Ecto neural progenitor cell (in vitro differentiated cells): ENCODE data around the gene KIF21A.
"Not testable (repeated sequence)": the region's sequence is repeated elsewhere in the genome, so short reads cannot be mapped to it uniquely, and the experiment has no call there.

ENCODE experiments used
- DNase-seq: peaks from one replicate; pipeline ENCODE4 v3.0.0-alpha.2; 2018; ENCODE audit warnings: low spot score

Gene KIF21A

GRCh38 chr12:39443081-39443928, at the start of gene KIF21A:
Gene KIF21A, minus strand, starts transcription at chr12:39443120. Its CDS starts 150 bp downstream, at chr12:39442970.
- peak; percentile 94 for DNase-seq

- DNase-seq, result no peak
These were observed 47.8 kb upstream of the KIF21A start for GRCh38 chr12:39490500-39491282.

DNA sequence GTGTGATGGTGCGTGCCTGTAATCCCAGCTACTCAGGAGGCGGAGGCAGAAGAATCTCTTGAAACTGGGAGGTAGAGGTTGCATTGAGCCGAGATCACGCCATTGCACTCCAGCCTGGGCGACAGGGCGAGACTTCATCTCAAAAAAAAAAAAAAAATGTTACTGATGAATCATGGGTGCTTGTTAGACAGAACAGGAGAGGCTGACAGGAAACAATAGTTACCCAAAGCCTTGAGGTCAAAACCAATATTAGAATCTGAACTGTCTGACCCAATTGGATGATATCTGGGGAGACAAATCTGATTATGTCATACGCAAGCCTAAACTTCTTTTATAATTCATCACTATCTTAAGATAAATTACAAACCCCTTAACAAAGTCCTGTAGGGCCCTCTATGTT, 40.7 kb upstream of the KIF21A start:
- DNase-seq, result no peak

DNA sequence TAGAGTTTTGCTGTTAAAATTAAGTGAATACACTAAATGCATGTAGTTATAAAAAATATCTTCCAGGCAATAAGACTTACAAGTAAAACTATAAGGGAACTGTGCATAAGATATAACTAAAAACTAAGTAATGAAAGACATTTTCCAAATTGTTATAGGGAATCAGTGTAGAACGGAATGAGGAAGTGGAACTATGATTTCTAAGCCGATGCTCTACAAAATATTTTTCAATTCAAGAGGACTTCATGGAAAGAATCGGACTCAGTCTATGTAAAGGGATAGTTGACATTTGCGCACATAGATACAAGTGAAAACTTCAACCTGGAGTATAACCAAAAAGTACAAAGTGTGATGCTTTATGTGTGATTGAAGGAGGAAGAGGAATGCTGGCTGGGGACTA, 40.1 kb upstream of the KIF21A start:
- DNase-seq, result no peak

DNA sequence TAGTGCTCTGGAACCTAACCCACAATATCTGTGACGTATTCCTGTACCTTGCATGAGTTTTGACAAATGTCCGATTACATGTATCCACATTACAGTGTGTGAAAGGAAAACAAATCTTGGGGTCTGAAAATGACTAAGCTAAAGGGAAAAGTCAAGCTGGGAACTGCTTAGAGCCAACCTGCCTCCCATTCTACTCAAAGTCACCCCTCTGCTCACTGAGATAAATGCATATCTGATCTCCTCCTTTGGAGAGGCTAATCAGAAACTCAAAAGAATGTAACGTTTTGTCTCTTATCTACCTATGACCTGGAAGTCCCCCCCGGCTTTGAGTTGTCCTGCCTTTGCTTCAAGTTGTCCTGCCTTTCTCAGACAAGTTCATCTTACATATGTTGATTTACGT, 34.0 kb upstream of the KIF21A start:
- DNase-seq, result no peak

DNA sequence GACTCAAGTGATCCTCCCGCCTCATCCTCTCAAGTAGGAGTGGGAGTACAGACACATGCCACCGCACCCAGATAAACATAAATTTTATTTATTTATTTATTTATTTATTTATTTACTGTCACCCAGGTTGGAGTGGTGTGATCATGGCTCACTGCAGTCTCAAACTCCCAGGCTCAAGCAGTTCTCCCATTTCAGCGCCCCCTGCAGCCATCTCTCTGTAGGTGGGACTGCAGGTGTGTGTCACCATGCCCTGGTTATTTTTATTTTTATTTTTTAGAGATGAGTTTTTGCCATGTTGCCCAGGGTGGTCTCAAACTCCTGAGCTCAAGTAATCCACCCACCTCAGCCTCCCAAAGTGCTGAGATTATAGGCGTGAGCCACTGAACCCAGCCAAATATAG, 33.2 kb upstream of the KIF21A start:
- DNase-seq, result no peak

DNA sequence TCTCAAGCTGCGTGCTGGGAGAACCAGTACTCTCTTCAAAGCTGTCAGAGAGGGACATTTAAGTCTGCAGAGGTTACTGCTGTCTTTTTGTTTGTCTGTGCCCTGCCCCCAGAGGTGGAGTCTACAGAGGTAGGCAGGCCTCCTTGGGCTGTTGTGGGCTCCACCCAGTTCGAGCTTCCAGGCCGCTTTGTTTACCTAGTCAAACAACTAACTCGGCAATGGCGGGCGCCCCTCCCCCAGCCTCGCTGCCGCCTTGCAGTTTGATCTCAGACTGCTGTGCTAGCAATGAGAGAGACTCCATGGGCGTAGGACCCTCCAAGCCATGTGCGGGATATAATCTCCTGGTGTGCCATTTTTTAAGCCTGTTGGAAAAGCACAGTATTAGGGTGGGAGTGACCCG, 32.2 kb upstream of the KIF21A start:
- DNase-seq, result not testable (repeated sequence)

GRCh38 chr12:39467432-39467870, 24.5 kb upstream of the KIF21A start:
- DNase-seq, result no peak

DNA sequence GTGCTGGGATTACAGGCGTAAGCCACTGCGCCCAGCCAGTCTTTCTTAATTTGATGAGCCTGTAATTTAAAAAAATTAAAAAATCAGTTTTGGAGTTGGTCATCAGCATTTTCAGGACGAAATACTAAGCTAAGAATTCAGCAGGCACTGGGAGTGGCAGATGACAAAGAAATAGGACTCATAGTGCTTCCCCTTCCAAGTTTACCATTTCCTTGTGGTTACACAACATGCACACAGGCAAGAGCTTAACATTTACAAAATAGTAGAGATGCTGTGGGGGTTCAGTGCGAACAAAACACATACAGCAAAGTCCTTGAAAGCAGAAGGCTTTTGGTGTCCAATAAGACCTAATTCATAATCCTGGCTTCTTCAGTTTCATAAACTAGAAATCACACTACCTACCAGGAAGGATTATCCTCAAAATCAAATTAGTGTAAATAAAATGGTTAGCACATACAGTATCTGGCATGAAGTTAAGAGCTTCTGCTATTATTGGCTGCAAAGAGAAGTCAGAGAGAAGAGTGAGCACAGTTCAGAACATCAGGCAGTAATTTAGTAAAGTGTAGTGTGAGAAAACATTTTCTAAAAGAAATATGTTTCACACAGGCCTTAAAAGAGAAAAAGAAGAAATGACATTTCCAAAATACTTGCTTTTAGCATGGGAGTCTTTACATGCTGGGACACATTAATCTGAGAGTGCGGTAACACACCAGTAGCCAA, 22.2 kb upstream of the KIF21A start:
- no peak for DNase-seq

DNA sequence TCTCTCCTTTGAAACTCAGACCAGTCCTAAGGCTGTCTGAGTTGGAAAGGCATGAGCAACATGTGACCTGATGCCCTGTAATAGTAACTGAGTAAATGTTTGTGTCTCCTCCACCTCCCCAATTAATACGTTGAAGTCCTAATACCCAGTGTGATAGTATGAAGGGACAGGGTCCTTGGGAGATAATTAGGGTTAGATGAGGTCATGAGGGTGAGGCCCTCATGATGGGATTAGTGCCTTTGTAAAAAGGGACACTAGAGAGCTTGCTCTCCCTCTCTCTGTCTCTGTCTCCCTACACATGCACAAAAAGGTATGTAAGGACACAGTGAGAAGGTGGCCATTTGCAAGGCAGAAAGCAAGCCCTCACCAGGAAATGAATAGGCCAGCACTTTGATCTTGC, 18.1 kb upstream of the KIF21A start:
- DNase-seq, result no peak

GRCh38 chr12:39459027-39459434, 16.1 kb upstream of the KIF21A start:
- DNase-seq, result no peak

DNA sequence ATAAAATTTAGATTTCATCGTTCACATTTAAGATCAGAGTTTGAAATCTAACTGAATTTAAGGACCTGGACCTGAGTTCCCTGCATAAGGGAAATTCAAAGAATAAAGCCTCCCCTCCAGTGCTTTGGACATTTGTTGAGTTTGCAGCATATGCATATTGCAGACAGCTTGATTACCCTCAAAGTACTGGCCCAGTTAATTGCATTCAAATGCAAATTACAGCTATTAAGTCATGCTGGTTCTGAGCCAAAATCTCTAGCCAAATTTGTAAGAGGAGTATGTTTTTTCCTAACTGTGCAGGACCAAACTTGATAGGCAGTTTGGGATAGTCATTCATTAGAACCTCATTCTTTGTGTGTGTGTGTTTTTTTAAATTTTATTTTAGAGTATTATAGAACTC, 9.1 kb upstream of the KIF21A start:
- no peak for DNase-seq

DNA sequence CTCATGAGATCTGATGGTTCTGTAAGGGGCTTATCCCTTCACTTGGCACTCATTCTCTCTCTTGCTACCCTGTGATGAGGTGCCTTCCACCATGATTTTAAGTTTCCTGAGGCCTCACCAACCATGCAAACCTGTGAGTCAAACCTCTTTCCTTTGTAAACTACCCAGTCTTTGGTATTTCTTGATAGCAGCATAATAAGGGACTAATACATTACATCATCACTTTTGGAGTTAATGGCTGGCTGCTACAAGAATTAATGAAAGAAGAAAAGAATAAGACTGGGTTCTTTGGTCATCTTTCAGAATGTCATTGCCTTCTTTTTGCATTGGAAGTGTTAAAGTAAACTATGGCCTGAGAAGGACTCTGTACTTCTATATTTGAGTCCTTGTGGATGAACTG, 5.1 kb upstream of the KIF21A start:
- no peak for DNase-seq

DNA sequence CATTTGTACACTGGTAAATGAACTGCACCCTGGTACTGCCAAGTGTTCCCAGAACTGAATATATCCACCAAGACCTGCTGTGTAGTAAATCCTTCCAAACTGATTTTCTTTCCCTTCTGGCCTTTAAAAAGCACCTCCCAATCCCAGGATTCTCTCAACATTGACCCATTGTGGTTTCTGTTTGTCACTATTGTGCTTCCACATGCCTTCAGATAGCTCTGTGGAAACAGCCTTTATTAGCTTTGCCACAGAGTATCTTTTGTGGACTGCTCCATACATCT, 949 bp upstream of the KIF21A start:
- no peak for DNase-seq

DNA sequence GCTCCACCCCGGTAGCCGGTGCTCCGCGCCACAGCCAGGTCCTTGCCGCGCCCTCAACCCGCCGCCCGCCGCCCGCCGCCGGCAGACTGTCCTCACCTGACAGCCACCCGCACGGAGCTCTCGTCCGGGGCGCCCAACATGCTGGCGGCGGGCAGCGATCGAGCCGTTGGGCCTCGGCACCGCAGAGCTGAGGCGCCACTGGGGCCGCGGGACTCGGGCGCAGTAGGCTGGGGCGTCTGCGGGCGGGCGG, 164 bp downstream of the KIF21A start:
- DNase-seq, result no peak

DNA sequence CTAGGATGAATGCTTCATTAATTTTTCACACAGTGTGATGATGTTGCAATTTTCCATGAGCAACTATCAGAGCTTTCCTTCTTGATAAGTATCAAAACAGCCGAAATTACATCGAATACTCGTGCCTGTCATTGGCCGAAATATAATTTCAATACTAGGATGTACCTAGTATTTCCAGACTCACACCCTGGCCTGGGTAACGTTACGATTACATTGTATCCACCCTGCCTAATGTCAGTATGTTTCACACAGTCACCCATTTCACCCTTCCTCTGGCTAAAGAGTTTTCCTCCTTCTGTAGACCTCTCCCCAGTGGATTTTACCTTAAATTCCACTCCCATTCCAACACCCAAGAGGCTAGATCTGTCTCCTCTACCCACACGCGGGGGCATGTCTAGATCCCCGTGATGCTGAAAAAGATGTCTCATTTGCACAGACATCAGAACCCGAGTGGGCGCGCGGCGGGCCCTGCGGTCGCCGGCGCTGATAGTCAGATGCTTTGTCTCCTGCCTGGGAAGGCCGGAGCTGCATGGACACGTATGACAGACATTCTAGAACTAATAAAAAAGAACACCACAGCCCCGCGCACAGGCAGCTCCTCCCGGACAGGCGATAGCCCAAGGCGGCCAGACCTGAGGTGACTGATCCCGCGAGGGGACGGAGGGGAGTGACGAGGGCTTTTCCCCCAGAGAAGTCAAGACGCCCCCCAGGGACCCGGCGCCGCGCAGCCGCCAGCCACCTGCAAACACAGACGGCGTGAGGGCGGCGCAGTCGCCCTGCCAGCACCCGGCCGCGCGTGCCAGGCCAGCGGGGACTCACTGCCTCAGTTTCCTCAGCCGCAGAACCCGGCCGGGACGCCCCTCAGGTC, 723 bp downstream of the KIF21A start:
- DNase-seq, result peak; percentile 81

DNA sequence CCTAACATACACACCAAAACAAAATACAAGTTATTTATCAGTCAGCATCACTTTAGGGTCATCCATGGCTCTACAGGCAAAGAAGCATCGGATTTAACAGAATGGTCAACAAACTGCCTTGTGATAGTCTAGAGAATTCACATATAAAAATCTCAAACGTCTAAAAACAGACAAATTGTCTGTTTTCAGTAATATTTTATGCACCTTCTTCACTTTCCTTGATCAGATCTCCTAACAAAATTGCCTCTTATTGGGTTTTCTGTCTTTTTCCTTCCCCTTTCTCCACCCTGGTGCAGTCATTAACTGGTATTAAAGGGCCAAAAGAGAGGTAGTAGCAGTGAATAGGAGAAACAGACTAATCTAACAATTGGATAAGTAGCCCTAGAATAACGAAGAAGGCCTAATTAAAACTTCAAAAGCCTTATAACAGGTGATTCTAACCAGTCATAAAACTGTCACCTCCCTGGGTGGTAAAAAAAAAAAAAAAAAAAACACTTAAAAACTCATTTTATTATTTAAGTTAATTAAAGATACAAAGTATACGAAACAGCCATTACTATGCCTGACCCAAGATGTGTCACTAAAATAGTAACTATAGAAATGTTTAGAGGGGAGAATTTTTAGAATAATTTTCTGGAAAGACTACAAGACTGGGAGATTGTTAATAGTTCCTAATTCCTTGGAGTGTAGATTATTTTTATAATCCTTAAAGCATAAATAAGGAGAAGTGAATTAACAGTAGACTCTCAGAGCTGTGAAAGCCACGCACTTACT, 1.5 kb downstream of the KIF21A start:
- DNase-seq, result no peak

GRCh38 chr12:39440781-39441180, 2.1 kb downstream of the KIF21A start:
- peak; percentile 53 for DNase-seq

GRCh38 chr12:39440101-39440500, 2.8 kb downstream of the KIF21A start:
- no peak for DNase-seq

DNA sequence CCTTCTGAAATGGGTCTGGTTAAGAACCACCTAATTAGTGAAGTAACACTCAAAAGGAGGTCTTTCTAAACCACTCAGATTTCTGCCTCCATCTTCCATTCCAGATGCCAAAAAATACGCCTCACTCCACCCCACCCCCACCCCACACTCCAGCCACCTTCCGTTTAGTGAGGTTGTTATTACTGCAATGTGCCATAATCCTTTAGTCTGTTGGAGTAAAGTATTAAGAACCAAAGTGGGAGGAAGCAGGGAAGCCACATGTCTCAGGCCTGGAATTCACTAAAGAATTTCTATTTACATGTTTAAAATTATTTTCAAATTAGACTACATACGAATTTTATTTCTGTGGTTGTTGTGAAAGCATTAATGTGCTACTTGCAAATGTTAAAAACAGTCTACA, 7.4 kb downstream of the KIF21A start:
- no peak for DNase-seq

- no peak for DNase-seq
These were observed 11.1 kb downstream of the KIF21A start for GRCh38 chr12:39431797-39432196.
